AG04450 (cell line): ENCODE results near the gene MEF2C. TPM values are rescaled to one million over a fixed set of nuclear protein-coding genes. Genes with fewer than 3 reads are reported as not detected.

Experiments
- CTCF ChIA-PET: fragments of 300-600, 350-600 bp; formaldehyde crosslinking; extraction: SDS; loops from one replicate; lab custom pipeline; 2022; ENCODE audit warnings: antibody characterized with exemption, inconsistent platforms; lab: Charles Lee
- POLR2A ChIA-PET: fragments of 350-600 bp; formaldehyde crosslinking; extraction: SDS; loops from one replicate; lab custom pipeline; 2021; ENCODE audit warnings: antibody characterized with exemption, inconsistent platforms; lab: Yijun Ruan, JAX
- DNase-seq: peaks from one replicate; pipeline ENCODE4 v3.0.0-alpha.2; 2011; ENCODE audit warnings: low read depth, low spot score
- H3K27ac ChIP-seq: one replicate; pipeline ENCODE4 v1.5.1; 2012; ENCODE audit warnings: low read depth, low read length, control low read depth
- H3K27me3 ChIP-seq: one replicate; pipeline ENCODE4 v1.6.0; 2012; ENCODE audit warnings: low read length; ENCODE audit not compliant: control insufficient read depth, insufficient read depth
- H3K4me3 ChIP-seq: 2 replicates; pipeline ENCODE4 v1.5.1; 2011; ENCODE audit warnings: mild to moderate bottlenecking, low read depth, low read length, control low read depth
- H3K9me3 ChIP-seq: 2 replicates; pipeline ENCODE4 v1.5.1; 2012; ENCODE audit warnings: low read length; ENCODE audit not compliant: control insufficient read depth, insufficient read depth
- CTCF ChIP-seq: IDR thresholded peaks from 2 replicates; pipeline ENCODE4 v1.5.1; 2011; ENCODE audit warnings: low read depth, low read length, control low read depth, inconsistent platforms
- polyA plus RNA-seq: library from polyadenylated mRNA; depleted of rRNA; stranded (reverse); fragments of >200 nt; gene quantifications from 2 replicates; pipeline ENCODE4 v1.2.3, GENCODE V29; 2011

The MEF2C gene
- polyA plus RNA-seq, 1 experiment = 3.9 TPM

GRCh38 chr5:88870285-88870684 is 12.7 kb downstream of the MEF2C start:
- no peaks in the 10 kb centered on the region for H3K27me3 ChIP-seq
- ChIA-PET CTCF (no interaction called here), POLR2A (no interaction called here)
- H3K9me3 ChIP-seq = no peaks in the 10 kb centered on the region
- no peak for TF ChIP-seq CTCF
- no peak overlapping the region for H3K27ac ChIP-seq
- H3K4me3 ChIP-seq = no peak overlapping the region
- DNase-seq = no peak

- no peak for DNase-seq
- Histone ChIP-seq H3K27ac (no peak overlapping the region), H3K9me3 (no peaks in the 10 kb centered on the region), H3K27me3 (no peaks in the 10 kb centered on the region), H3K4me3 (no peak overlapping the region)
- POLR2A ChIA-PET = no interaction called here
- no peak for TF ChIP-seq CTCF
- CTCF ChIA-PET = no interaction called here
Measured at GRCh38 chr5:88868468-88869068, 14.4 kb downstream of the MEF2C start.

GRCh38 chr5:88867638-88868037 is 15.3 kb downstream of the MEF2C start:
- POLR2A ChIA-PET = no interaction called here
- H3K9me3 ChIP-seq = no peaks in the 10 kb centered on the region

GRCh38 chr5:88863523-88863922 is 19.5 kb downstream of the MEF2C start:
- ChIA-PET POLR2A (no interaction called here), CTCF (no interaction called here)
- Histone ChIP-seq H3K4me3 (no peak overlapping the region), H3K27me3 (no peaks in the 10 kb centered on the region), H3K27ac (no peak overlapping the region), H3K9me3 (no peaks in the 10 kb centered on the region)
- DNase-seq = no peak
- no peak for TF ChIP-seq CTCF

More at GRCh38 chr5:88867638-88868037, 15.3 kb downstream of the MEF2C start:
- Histone ChIP-seq H3K27ac (no peak overlapping the region), H3K4me3 (no peak overlapping the region), H3K27me3 (no peaks in the 10 kb centered on the region)
- no peak for DNase-seq
- TF ChIP-seq CTCF = no peak
- CTCF ChIA-PET = no interaction called here

- Histone ChIP-seq H3K27me3 (no peaks in the 10 kb centered on the region), H3K27ac (no peak overlapping the region), H3K9me3 (no peaks in the 10 kb centered on the region), H3K4me3 (no peak overlapping the region)
- no peak for TF ChIP-seq CTCF
- DNase-seq = no peak
- ChIA-PET CTCF (interaction anchor here (0.9 kb wide), 1 partner anchor 134 kb away, joined by 3 read pairs; no protein-coding TSS in a partner anchor), POLR2A (no interaction called here)
Measured at GRCh38 chr5:88862547-88863175, 20.3 kb downstream of the MEF2C start.
